Activated naive CD4-positive, alpha-beta T cell treated with anti-CD3 and anti-CD28 coated beads, Interleukin-2, amount 50 U/mL, for 24 hours (primary cell): ENCODE results near the gene LRRC72.
"Not testable (repeated sequence)": the region's sequence is repeated elsewhere in the genome, so short reads cannot be mapped to it uniquely, and the experiment has no call there.

Source experiments
- H3K27ac Mint-ChIP-seq: one replicate; pipeline ENCODE4 v1.8.0; 2021; ENCODE audit warnings: mild to moderate bottlenecking, mixed read lengths
- H3K27me3 Mint-ChIP-seq: one replicate; pipeline ENCODE4 v1.8.0; 2021; ENCODE audit warnings: mixed read lengths
- H3K36me3 Mint-ChIP-seq: one replicate; pipeline ENCODE4 v1.8.0; 2021; ENCODE audit warnings: mixed read lengths
- H3K4me1 Mint-ChIP-seq: one replicate; pipeline ENCODE4 v1.8.0; 2021; ENCODE audit warnings: mixed read lengths
- H3K4me3 Mint-ChIP-seq: one replicate; pipeline ENCODE4 v1.8.0; 2021; ENCODE audit warnings: mild to moderate bottlenecking, mixed read lengths
- H3K9me3 Mint-ChIP-seq: one replicate; pipeline ENCODE4 v1.8.0; 2021; ENCODE audit warnings: mixed read lengths

LRRC72 gene

GRCh38 chr7:16526742-16527540 lies at the start of gene LRRC72:
Gene LRRC72, plus strand, starts transcription at chr7:16526825. Its CDS starts 128 bp downstream, at chr7:16526953.
- H3K27ac Mint-ChIP-seq = no peak within 1 kb of the TSS
- no peaks in the 10 kb centered on the region for H3K27me3 Mint-ChIP-seq
- no peaks in the 10 kb centered on the region for H3K4me1 Mint-ChIP-seq
- H3K9me3 Mint-ChIP-seq = no peaks in the 10 kb centered on the region
- no peak within 1 kb of the TSS for H3K4me3 Mint-ChIP-seq
- H3K36me3 Mint-ChIP-seq = no peaks in the 10 kb centered on the region

GRCh38 chr7:16479161-16479560 lies 47.5 kb upstream of the LRRC72 start:
- Mint-ChIP-seq H3K9me3 (peaks cover 6% of the 10 kb centered on the region), H3K36me3 (no peaks in the 10 kb centered on the region), H3K4me3 (no peak overlapping the region), H3K27me3 (peaks cover 8% of the 10 kb centered on the region), H3K27ac (no peak overlapping the region), H3K4me1 (no peaks in the 10 kb centered on the region)

- H3K27ac Mint-ChIP-seq = no peak overlapping the region
- peaks cover 8% of the 10 kb centered on the region for H3K27me3 Mint-ChIP-seq
- no peak overlapping the region for H3K4me3 Mint-ChIP-seq
- no peaks in the 10 kb centered on the region for H3K36me3 Mint-ChIP-seq
- H3K4me1 Mint-ChIP-seq = no peaks in the 10 kb centered on the region
- peaks cover 6% of the 10 kb centered on the region for H3K9me3 Mint-ChIP-seq
Measured at GRCh38 chr7:16479591-16479990, 47.0 kb upstream of the LRRC72 start.

- Mint-ChIP-seq H3K4me3 (no peak overlapping the region), H3K27me3 (peaks cover 2% of the 10 kb centered on the region), H3K4me1 (no peaks in the 10 kb centered on the region), H3K9me3 (peaks cover 6% of the 10 kb centered on the region), H3K36me3 (peaks cover 1% of the 10 kb centered on the region), H3K27ac (no peak overlapping the region)
Measured at GRCh38 chr7:16484453-16485158, 42.0 kb upstream of the LRRC72 start.

GRCh38 chr7:16491148-16491547 lies 35.5 kb upstream of the LRRC72 start:
- no peak overlapping the region for H3K4me3 Mint-ChIP-seq
- no peaks in the 10 kb centered on the region for H3K4me1 Mint-ChIP-seq
- H3K27ac Mint-ChIP-seq = no peak overlapping the region
- peaks cover 1% of the 10 kb centered on the region for H3K36me3 Mint-ChIP-seq
- H3K27me3 Mint-ChIP-seq = peaks cover 1% of the 10 kb centered on the region
- no peaks in the 10 kb centered on the region for H3K9me3 Mint-ChIP-seq

GRCh38 chr7:16492513-16493062 lies 34.0 kb upstream of the LRRC72 start:
- Mint-ChIP-seq H3K4me3 (no peak overlapping the region), H3K9me3 (no peaks in the 10 kb centered on the region), H3K27me3 (peaks cover 2% of the 10 kb centered on the region), H3K4me1 (no peaks in the 10 kb centered on the region), H3K27ac (no peak overlapping the region), H3K36me3 (no peaks in the 10 kb centered on the region)

- H3K27ac Mint-ChIP-seq = no peak overlapping the region
- H3K4me1 Mint-ChIP-seq = no peaks in the 10 kb centered on the region
- no peaks in the 10 kb centered on the region for H3K36me3 Mint-ChIP-seq
- H3K4me3 Mint-ChIP-seq = no peak overlapping the region
- H3K27me3 Mint-ChIP-seq = peaks cover 2% of the 10 kb centered on the region
- H3K9me3 Mint-ChIP-seq = no peaks in the 10 kb centered on the region
Measured at GRCh38 chr7:16493266-16493665, 33.4 kb upstream of the LRRC72 start.

- no peaks in the 10 kb centered on the region for H3K4me1 Mint-ChIP-seq
- no peak overlapping the region for H3K27ac Mint-ChIP-seq
Measured at GRCh38 chr7:16494551-16494950, 32.1 kb upstream of the LRRC72 start.

GRCh38 chr7:16494955-16495719 lies 31.5 kb upstream of the LRRC72 start:
- H3K27me3 Mint-ChIP-seq = peaks cover 2% of the 10 kb centered on the region
- H3K9me3 Mint-ChIP-seq = no peaks in the 10 kb centered on the region
- no peaks in the 10 kb centered on the region for H3K36me3 Mint-ChIP-seq
- H3K4me3 Mint-ChIP-seq = no peak overlapping the region
- H3K27ac Mint-ChIP-seq = no peak overlapping the region
- H3K4me1 Mint-ChIP-seq = no peaks in the 10 kb centered on the region

More at GRCh38 chr7:16494551-16494950, 32.1 kb upstream of the LRRC72 start:
- H3K36me3 Mint-ChIP-seq = no peaks in the 10 kb centered on the region
- no peaks in the 10 kb centered on the region for H3K9me3 Mint-ChIP-seq
- H3K27me3 Mint-ChIP-seq = peaks cover 2% of the 10 kb centered on the region
- H3K4me3 Mint-ChIP-seq = no peak overlapping the region

- no peak overlapping the region for H3K27ac Mint-ChIP-seq
Measured at GRCh38 chr7:16498122-16498521, 28.5 kb upstream of the LRRC72 start.

GRCh38 chr7:16502303-16502702 lies 24.3 kb upstream of the LRRC72 start:
- Mint-ChIP-seq H3K9me3 (no peaks in the 10 kb centered on the region), H3K27me3 (no peaks in the 10 kb centered on the region), H3K4me1 (no peaks in the 10 kb centered on the region), H3K27ac (no peak overlapping the region), H3K36me3 (no peaks in the 10 kb centered on the region), H3K4me3 (no peak overlapping the region)

More at GRCh38 chr7:16498122-16498521, 28.5 kb upstream of the LRRC72 start:
- Mint-ChIP-seq H3K4me3 (no peak overlapping the region), H3K4me1 (no peaks in the 10 kb centered on the region), H3K36me3 (no peaks in the 10 kb centered on the region), H3K27me3 (peaks cover 2% of the 10 kb centered on the region), H3K9me3 (no peaks in the 10 kb centered on the region)

- no peak overlapping the region for H3K4me3 Mint-ChIP-seq
Measured at GRCh38 chr7:16504019-16504418, 22.6 kb upstream of the LRRC72 start.

GRCh38 chr7:16506422-16506821 lies 20.2 kb upstream of the LRRC72 start:
- not testable (repeated sequence) for H3K4me1 Mint-ChIP-seq, H3K27ac Mint-ChIP-seq, H3K27me3 Mint-ChIP-seq, H3K36me3 Mint-ChIP-seq, H3K9me3 Mint-ChIP-seq, H3K4me3 Mint-ChIP-seq

More at GRCh38 chr7:16504019-16504418, 22.6 kb upstream of the LRRC72 start:
- Mint-ChIP-seq H3K36me3 (no peaks in the 10 kb centered on the region), H3K27me3 (no peaks in the 10 kb centered on the region), H3K4me1 (no peaks in the 10 kb centered on the region), H3K9me3 (peaks cover 4% of the 10 kb centered on the region), H3K27ac (no peak overlapping the region)

- no peaks in the 10 kb centered on the region for H3K4me1 Mint-ChIP-seq
- no peak overlapping the region for H3K4me3 Mint-ChIP-seq
- no peaks in the 10 kb centered on the region for H3K27me3 Mint-ChIP-seq
- peaks cover 4% of the 10 kb centered on the region for H3K9me3 Mint-ChIP-seq
- no peak overlapping the region for H3K27ac Mint-ChIP-seq
- H3K36me3 Mint-ChIP-seq = no peaks in the 10 kb centered on the region
Measured at GRCh38 chr7:16509829-16510228, 16.8 kb upstream of the LRRC72 start.

- Mint-ChIP-seq H3K36me3 (no peaks in the 10 kb centered on the region), H3K9me3 (peaks cover 4% of the 10 kb centered on the region), H3K4me1 (no peaks in the 10 kb centered on the region), H3K4me3 (no peak overlapping the region), H3K27me3 (no peaks in the 10 kb centered on the region), H3K27ac (no peak overlapping the region)
Measured at GRCh38 chr7:16511314-16511713, 15.3 kb upstream of the LRRC72 start.
